Measurements from ENCODE around the gene DAB2. TPM values are rescaled to one million over a fixed set of nuclear protein-coding genes. Genes with fewer than 3 reads are reported as not detected.

Gene DAB2
- total RNA-seq, 1 experiment from 2014 or later: 2.3 TPM

- H3K18ac ChIP-seq (ENCODE audit: insufficient read length, low read depth, low read length): no peak overlapping the region
- H4K91ac ChIP-seq (ENCODE audit: insufficient read length, low read depth, low read length): no peak overlapping the region
- H2AK5ac ChIP-seq (ENCODE audit: insufficient read length, low read length): no peak overlapping the region
- no peak overlapping the region for H3K27ac Mint-ChIP-seq
- H4K5ac ChIP-seq (ENCODE audit: insufficient read length, low read depth, low read length): no peak overlapping the region
- H3K4me3 Mint-ChIP-seq: no peak overlapping the region
- H3K56ac ChIP-seq (ENCODE audit: insufficient read length, low read depth, low read length): no peak overlapping the region
- H3K79me2 ChIP-seq (ENCODE audit: insufficient read depth, low read length): no peaks in the 10 kb centered on the region
- TF ChIP-seq CTCF (conservative IDR thresholded peaks at IDR 0.05): no peak
- H4K20me1 ChIP-seq (ENCODE audit: control insufficient read depth, insufficient read depth, insufficient read length): no peaks in the 10 kb centered on the region
- no peak overlapping the region for H2BK20ac ChIP-seq (ENCODE audit: low read depth, low read length, poor library complexity, severe bottlenecking)
- no peaks in the 10 kb centered on the region for H3K27me3 Mint-ChIP-seq (ENCODE audit: low read depth)
- H2BK12ac ChIP-seq (ENCODE audit: insufficient read length, low read depth, low read length): no peak overlapping the region
- H3K36me3 Mint-ChIP-seq (ENCODE audit: insufficient read depth in 1 of 3, low read depth in 3 of 3): peaks cover 0 to 2% (median under 1%) of the 10 kb centered on the region in 3 experiments; a peak in 2 of 7 replicates
- H3K23me2 ChIP-seq (ENCODE audit: insufficient read length, low read depth, low read length, poor library complexity, severe bottlenecking): no peaks in the 10 kb centered on the region
- H3K27ac ChIP-seq (ENCODE audit: insufficient read length, low read depth, low read length): no peak overlapping the region
- no peaks in the 10 kb centered on the region for H3K9me3 ChIP-seq (ENCODE audit: control insufficient read depth, low read depth, low read length)
- no peaks in the 10 kb centered on the region for H3K27me3 ChIP-seq (ENCODE audit: insufficient read depth, low read length)
- H3T11ph ChIP-seq (ENCODE audit: low read length): no peak overlapping the region
- no peak overlapping the region for H2BK15ac ChIP-seq (ENCODE audit: low read depth, low read length)
- H3K4me1 Mint-ChIP-seq: peaks cover 16 to 19% of the 10 kb centered on the region in 2 experiments
- H3K4me2 ChIP-seq (ENCODE audit: insufficient read depth, insufficient read length, low read length): no peak overlapping the region
- H3K4me1 ChIP-seq (ENCODE audit: insufficient read depth, low read length): no peaks in the 10 kb centered on the region; the same call in 1 of the 2 replicates
- no peak for DNase-seq
- no peak overlapping the region for H4K8ac ChIP-seq (replicated peaks; ENCODE audit: insufficient read length, low read depth, low read length)
- no peak overlapping the region for H3K14ac ChIP-seq (ENCODE audit: insufficient read depth, low read length)
- H2BK120ac ChIP-seq (ENCODE audit: low read depth, low read length, poor library complexity, severe bottlenecking): no peak overlapping the region
- H3K23ac ChIP-seq (ENCODE audit: insufficient read length, low read depth, low read length): no peak overlapping the region
- no peak overlapping the region for H3K9ac ChIP-seq (ENCODE audit: extremely low read depth, insufficient read length, low read length)
- no peak overlapping the region for H2AFZ ChIP-seq (ENCODE audit: low read length)
- no peaks in the 10 kb centered on the region for H3K79me1 ChIP-seq (ENCODE audit: insufficient read depth, low read depth, low read length, poor library complexity, severe bottlenecking)
- no CpG with 5 or more reads among the region's 4 CpGs for WGBS (ENCODE audit: extremely low coverage, insufficient read length, low lambda C conversion rate)
- H3K9me3 Mint-ChIP-seq: peaks cover 1 to 9% of the 10 kb centered on the region in 2 experiments; a peak in 4 of 5 replicates
- no peak overlapping the region for H3K4ac ChIP-seq (ENCODE audit: low read depth, low read length)
- no peak overlapping the region for H2BK5ac ChIP-seq (ENCODE audit: insufficient read length, low read length)
These were observed 61.6 kb downstream of the DAB2 start for GRCh38 chr5:39363217-39363616.

All from H9 (cell line).